SK-N-MC (cell line): ENCODE results near the gene NCOA4.
"Not testable (repeated sequence)": the region's sequence is repeated elsewhere in the genome, so short reads cannot be mapped to it uniquely, and the experiment has no call there.

Experiments
- DNase-seq: peaks from one replicate; pipeline ENCODE4 v3.0.0-alpha.2; 2011; ENCODE audit warnings: low read depth, low spot score
- H3K27ac ChIP-seq: fragments of 200-600 bp; sonication (generic); 2 replicates; pipeline ENCODE4 v1.5.1; 2016; ENCODE audit warnings: mixed run types
- H3K36me3 ChIP-seq: fragments of 200-600 bp; sonication (generic); 2 replicates; pipeline ENCODE4 v1.6.1; 2017; ENCODE audit warnings: antibody characterized with exemption, low read length, mixed read lengths; ENCODE audit not compliant: insufficient read depth
- H3K4me3 ChIP-seq: fragments of 200-600 bp; sonication (generic); 2 replicates; pipeline ENCODE4 v1.5.1; 2016
- H3K9ac ChIP-seq: fragments of 200-600 bp; sonication (generic); 2 replicates; pipeline ENCODE4 v1.8.0; 2017; ENCODE audit warnings: mixed run types, mixed read lengths; ENCODE audit not compliant: insufficient read length
- H3K9me3 ChIP-seq: fragments of 200-600 bp; sonication (generic); 2 replicates; pipeline ENCODE4 v1.6.1; 2017; ENCODE audit warnings: low read depth, mild to moderate bottlenecking, antibody characterized with exemption, low read length, moderate library complexity, mixed read lengths
- EZH2 ChIP-seq: fragments of 200-600 bp; sonication (generic); IDR thresholded peaks from one replicate; pipeline ENCODE4 v1.6.1; 2017; ENCODE audit warnings: antibody characterized with exemption
- FOXP2 ChIP-seq: optimal IDR thresholded peaks from 2 replicates; pipeline ENCODE3; 2011; ENCODE audit warnings: mild to moderate bottlenecking, moderate library complexity; ENCODE audit not compliant: insufficient read depth; ENCODE audit errors: extremely low read length, control extremely low read depth
- POLR2AphosphoS5 ChIP-seq: IDR thresholded peaks from 2 replicates; pipeline ENCODE4 v1.6.1; 2012; ENCODE audit warnings: mild to moderate bottlenecking, low read depth, low read length, borderline replicate concordance

The NCOA4 gene

GRCh38 chr10:46005383-46005782 is 25.0 kb downstream of the NCOA4 start:
- Histone ChIP-seq H3K36me3 (peaks cover 42% of the 10 kb centered on the region; the same call in 1 of the 2 replicates), H3K9me3 (no peaks in the 10 kb centered on the region), H3K27ac (no peak overlapping the region), H3K9ac (no peak overlapping the region), H3K4me3 (no peak overlapping the region)
- TF ChIP-seq POLR2AphosphoS5 (no peak), EZH2 (no peak), FOXP2 (no peak)
- DNase-seq: no peak

GRCh38 chr10:46004963-46005362 is 25.5 kb downstream of the NCOA4 start:
- DNase-seq: no peak
- peaks cover 42% of the 10 kb centered on the region; the same call in 1 of the 2 replicates for H3K36me3 ChIP-seq
- H3K9ac ChIP-seq: no peak overlapping the region
- TF ChIP-seq EZH2 (no peak), FOXP2 (no peak), POLR2AphosphoS5 (no peak)
- H3K27ac ChIP-seq: no peak overlapping the region
- H3K4me3 ChIP-seq: no peak overlapping the region
- H3K9me3 ChIP-seq: no peaks in the 10 kb centered on the region

GRCh38 chr10:46002916-46003693 is 27.3 kb downstream of the NCOA4 start:
- no peak overlapping the region for H3K9ac ChIP-seq
- no peak for DNase-seq
- no peak overlapping the region for H3K27ac ChIP-seq
- no peak overlapping the region for H3K4me3 ChIP-seq
- no peak for TF ChIP-seq EZH2
- no peak for TF ChIP-seq FOXP2
- no peak for TF ChIP-seq POLR2AphosphoS5
- no peaks in the 10 kb centered on the region for H3K9me3 ChIP-seq
- H3K36me3 ChIP-seq: peaks cover 30% of the 10 kb centered on the region; the same call in 1 of the 2 replicates

- H3K9ac ChIP-seq, DNase-seq, H3K27ac ChIP-seq, H3K9me3 ChIP-seq, H3K4me3 ChIP-seq: not testable (repeated sequence)
- H3K36me3 ChIP-seq: peaks cover 28% of the 10 kb centered on the region; the same call in 1 of the 2 replicates
These were observed 28.2 kb downstream of the NCOA4 start for GRCh38 chr10:46002189-46002687.

GRCh38 chr10:46001187-46001756 is 29.2 kb downstream of the NCOA4 start:
- peaks cover 25% of the 10 kb centered on the region; the same call in 1 of the 2 replicates for H3K36me3 ChIP-seq
- TF ChIP-seq FOXP2 (no peak), POLR2AphosphoS5 (no peak), EZH2 (no peak)

GRCh38 chr10:46000538-46000937 is 29.9 kb downstream of the NCOA4 start:
- no peak overlapping the region for H3K9ac ChIP-seq
- no peak for DNase-seq
- no peak overlapping the region for H3K4me3 ChIP-seq
- TF ChIP-seq EZH2 (no peak), POLR2AphosphoS5 (no peak), FOXP2 (no peak)
- H3K9me3 ChIP-seq: no peaks in the 10 kb centered on the region
- peaks cover 21% of the 10 kb centered on the region; the same call in 1 of the 2 replicates for H3K36me3 ChIP-seq
- no peak overlapping the region for H3K27ac ChIP-seq

More at GRCh38 chr10:46001187-46001756, 29.2 kb downstream of the NCOA4 start:
- no peak overlapping the region for H3K27ac ChIP-seq
- no peak overlapping the region for H3K4me3 ChIP-seq
- no peak overlapping the region for H3K9ac ChIP-seq
- no peaks in the 10 kb centered on the region for H3K9me3 ChIP-seq
- DNase-seq: no peak

- H3K4me3 ChIP-seq, DNase-seq, H3K9me3 ChIP-seq, H3K27ac ChIP-seq, H3K9ac ChIP-seq: not testable (repeated sequence)
- peaks cover 15% of the 10 kb centered on the region; the same call in 1 of the 2 replicates for H3K36me3 ChIP-seq
These were observed 30.5 kb downstream of the NCOA4 start for GRCh38 chr10:45999955-46000354.

GRCh38 chr10:45997994-45998763 is 32.2 kb downstream of the NCOA4 start:
- H3K9me3 ChIP-seq: no peaks in the 10 kb centered on the region
- no peak overlapping the region for H3K4me3 ChIP-seq
- no peak overlapping the region for H3K27ac ChIP-seq
- peaks cover 5% of the 10 kb centered on the region; the same call in 1 of the 2 replicates for H3K36me3 ChIP-seq
- no peak overlapping the region for H3K9ac ChIP-seq
- TF ChIP-seq FOXP2 (no peak), EZH2 (no peak), POLR2AphosphoS5 (no peak)
- no peak for DNase-seq
